K562 treated with DMSO at 1 percent for 48 hours (cell line): ENCODE measurements around the gene IL17B. TPM values are rescaled to one million over a fixed set of nuclear protein-coding genes. Genes with fewer than 3 reads are reported as not detected.

Experiments used
- total RNA-seq: library from RNA; unstranded; fragments of 300-600 nt; gene quantifications from 2 replicates; pipeline ENCODE4 v1.2.3, GENCODE V29; 2022; ENCODE audit warnings: low replicate concordance; ENCODE audit errors: extremely low read depth

IL17B gene, protein sequence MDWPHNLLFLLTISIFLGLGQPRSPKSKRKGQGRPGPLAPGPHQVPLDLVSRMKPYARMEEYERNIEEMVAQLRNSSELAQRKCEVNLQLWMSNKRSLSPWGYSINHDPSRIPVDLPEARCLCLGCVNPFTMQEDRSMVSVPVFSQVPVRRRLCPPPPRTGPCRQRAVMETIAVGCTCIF
- total RNA-seq: not detected in 2 replicates

DNA sequence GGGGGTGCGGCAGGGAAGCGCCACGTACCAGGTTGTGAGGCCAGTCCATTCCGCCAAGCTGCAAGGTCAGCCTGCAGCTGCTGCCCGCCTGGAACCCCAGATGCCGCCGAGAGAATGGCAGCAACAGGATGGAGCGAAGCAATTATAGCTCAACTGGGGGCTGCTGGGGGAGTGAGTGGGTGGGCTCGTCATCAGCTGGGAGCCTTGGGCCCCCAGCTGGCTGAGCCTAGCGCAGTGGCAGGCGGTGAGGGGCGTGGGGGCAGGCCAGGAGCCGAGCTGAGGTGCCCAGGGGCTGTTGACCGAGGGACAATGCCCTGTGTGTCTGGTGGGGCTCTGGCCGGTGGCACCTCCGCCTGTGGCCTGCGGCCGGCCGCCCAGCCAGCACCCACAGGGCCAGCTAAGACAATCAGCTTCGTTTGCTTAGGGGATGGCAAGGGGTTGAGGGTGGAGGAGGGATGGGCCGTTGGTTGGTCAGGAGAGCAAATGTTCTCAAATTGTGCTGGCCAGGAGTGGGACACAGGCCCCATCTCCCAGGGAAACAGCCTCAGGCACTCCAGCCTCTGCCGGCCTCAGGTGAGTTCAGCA lies at the start of gene IL17B:
IL17B (minus strand) TSS at position 116 of the 585 bp plus-strand sequence; CDS start at position 49, 67 bp downstream.

DNA sequence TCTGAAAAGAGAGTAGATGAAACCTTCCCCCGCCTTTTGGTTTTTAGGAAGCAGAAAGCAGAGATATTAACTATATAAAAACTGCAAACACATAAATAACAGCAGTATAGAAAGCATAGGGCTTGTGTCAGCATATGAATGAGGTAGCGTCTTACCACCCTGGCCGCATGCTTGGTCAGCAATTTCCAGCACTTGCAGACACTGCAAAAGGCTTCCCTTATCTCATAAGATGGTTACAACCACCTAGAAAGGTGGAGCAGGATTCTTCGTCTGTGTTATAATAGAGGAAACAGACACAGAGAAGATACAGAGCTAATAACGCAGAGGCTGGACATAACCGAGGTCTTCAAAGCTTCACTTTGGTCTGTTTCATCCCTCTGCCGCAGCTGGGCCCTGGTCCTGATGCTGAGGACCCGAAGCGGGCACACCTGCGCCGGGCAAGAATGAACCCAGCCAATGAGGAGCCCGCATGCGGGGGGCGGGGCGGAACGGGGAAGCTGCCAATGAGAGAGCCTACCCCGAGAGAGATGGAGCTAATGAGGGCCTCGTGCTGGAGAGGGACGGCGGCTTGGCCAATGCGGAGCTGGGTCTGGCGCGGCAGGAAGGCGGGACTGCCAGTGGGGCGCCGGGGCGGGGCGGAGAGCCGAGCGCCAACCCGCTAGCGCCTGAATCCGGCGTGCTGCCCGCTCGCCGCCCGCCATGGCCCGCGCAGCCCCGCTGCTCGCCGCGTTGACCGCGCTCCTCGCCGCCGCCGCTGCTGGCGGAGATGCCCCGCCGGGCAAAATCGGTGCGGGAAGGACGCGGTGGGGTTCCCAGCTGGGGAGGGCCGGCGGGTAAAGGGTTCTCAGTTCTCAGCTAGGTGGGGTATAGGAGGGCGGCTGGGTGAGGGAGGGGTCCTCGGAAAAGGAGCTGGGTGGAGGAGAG lies 21.5 kb downstream of the IL17B start, which contains the start of gene PCYOX1L:
PCYOX1L (plus strand) TSS at position 677 of the 924 bp plus-strand sequence; CDS start at position 700, 23 bp downstream.

DNA sequence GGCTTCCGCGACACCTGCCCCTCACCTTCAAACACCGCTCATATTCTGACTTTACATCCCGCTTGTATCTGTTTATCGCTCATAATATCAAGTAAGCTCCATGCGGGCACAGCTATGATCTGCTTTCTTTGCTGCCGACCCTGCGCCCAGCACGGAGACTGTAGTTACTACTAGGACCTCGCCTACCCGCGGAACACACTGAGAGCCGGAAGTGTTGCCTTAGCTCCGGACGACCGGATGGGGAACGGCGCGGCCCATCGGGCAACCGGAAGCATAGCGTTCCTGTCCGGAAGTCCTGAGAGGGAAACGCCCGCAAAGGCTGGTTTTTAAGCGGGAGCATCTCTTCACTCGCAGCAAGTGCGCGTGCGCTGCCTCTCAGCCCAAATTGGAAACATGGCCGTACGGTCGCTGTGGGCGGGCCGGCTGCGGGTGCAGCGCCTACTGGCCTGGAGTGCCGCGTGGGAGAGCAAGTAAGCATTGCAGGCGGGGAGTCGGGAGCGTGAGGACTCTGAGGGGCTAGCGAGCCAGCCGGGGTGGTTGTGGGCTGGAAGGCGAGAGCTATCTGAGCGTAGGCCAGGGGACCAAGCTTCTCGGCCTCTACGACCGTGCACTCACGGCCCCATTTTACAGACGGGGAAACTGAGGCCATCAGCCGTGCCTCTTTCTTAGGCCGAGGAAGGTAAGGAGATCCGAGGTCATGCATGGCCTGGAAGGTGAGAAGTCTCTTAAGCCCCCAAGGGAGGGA lies 33.8 kb downstream of the IL17B start, which contains the start of gene GRPEL2:
GRPEL2 (plus strand) TSS at position 353 of the 745 bp plus-strand sequence; CDS start at position 394, 41 bp downstream.

Other genes starting within 250 kb of the IL17B start
- gene ABLIM3, start 237.8 kb downstream of the IL17B start, total RNA-seq: not detected in 2 replicates
- not detected in 2 replicates for gene AFAP1L1, start 107.4 kb downstream of the IL17B start, total RNA-seq
- not detected in 2 replicates for gene GRPEL2, start 33.8 kb downstream of the IL17B start, total RNA-seq
- not detected in 2 replicates for gene PCYOX1L, start 21.2 kb downstream of the IL17B start, total RNA-seq
- 385 TPM in 1 of 2 replicates, not detected in the other for gene CSNK1A1, start 172.1 kb upstream of the IL17B start, total RNA-seq
- not detected in 2 replicates for gene ARHGEF37, start 202.2 kb upstream of the IL17B start, total RNA-seq